Liver (tissue), 9 donors: ENCODE measurements around the gene LYZ. TPM values are rescaled to one million over a fixed set of nuclear protein-coding genes. Genes with fewer than 3 reads are reported as not detected.
A peak's percentile ranks its signal among the peaks of the same experiment; 100 is the strongest.

Source experiments
- DNase-seq: peaks from one replicate; pipeline ENCODE4 v3.0.0-alpha.2; 2017; ENCODE audit warnings: low spot score
- H3K27ac ChIP-seq, 2 donors: one replicate each; pipeline ENCODE4 v1.7.0; 2013; ENCODE audit warnings: inconsistent platforms in 2 of 2, low read length in 2 of 2, control low read depth in 1 of 2, low read depth in 1 of 2, mild to moderate bottlenecking in 1 of 2
- H3K27me3 ChIP-seq, 4 donors: one replicate each; pipeline versions ENCODE4 v1.6.1 to v1.7.0; 2013; ENCODE audit warnings: low read length in 3 of 4, inconsistent platforms in 1 of 4, mild to moderate bottlenecking in 1 of 4, moderate library complexity in 1 of 4; ENCODE audit not compliant: control insufficient read depth in 4 of 4, insufficient read depth in 4 of 4
- H3K36me3 ChIP-seq, 4 donors: one replicate each; pipeline versions ENCODE4 v1.6.1 to v1.7.0; 2013; ENCODE audit warnings: low read length in 3 of 4, mild to moderate bottlenecking in 3 of 4, low read depth in 1 of 4, moderate library complexity in 1 of 4; ENCODE audit not compliant: control insufficient read depth in 4 of 4, insufficient read depth in 3 of 4
- H3K4me1 ChIP-seq, 4 donors: one replicate each; pipeline versions ENCODE4 v1.6.1 to v1.7.0; 2013; ENCODE audit warnings: low read length in 3 of 4, mild to moderate bottlenecking in 3 of 4, moderate library complexity in 1 of 4; ENCODE audit not compliant: control insufficient read depth in 4 of 4, insufficient read depth in 4 of 4
- H3K4me3 ChIP-seq, 3 donors: one replicate each; pipeline versions ENCODE4 v1.6.1 to v1.7.0; 2013; ENCODE audit warnings: low read length in 3 of 3, control low read depth in 1 of 3, low read depth in 1 of 3, mild to moderate bottlenecking in 1 of 3
- H3K9ac ChIP-seq, 2 donors: one replicate each; pipeline ENCODE4 v1.7.0; 2013; ENCODE audit warnings: low read length in 2 of 2, mild to moderate bottlenecking in 2 of 2, moderate library complexity in 2 of 2, control low read depth in 1 of 2, low read depth in 1 of 2
- H3K9me3 ChIP-seq, 4 donors: one replicate each; pipeline versions ENCODE4 v1.6.1 to v1.7.0; 2013; ENCODE audit warnings: low read length in 3 of 4; ENCODE audit not compliant: control insufficient read depth in 4 of 4
- ATF3 ChIP-seq: IDR thresholded peaks from 2 replicates; pipeline ENCODE4 v1.6.1; 2016; ENCODE audit warnings: antibody characterized with exemption
- CTCF ChIP-seq: fragments of 150-350 bp; IDR thresholded peaks from 2 replicates; pipeline ENCODE4 v1.5.1; 2017; ENCODE audit warnings: improper control_type of control experiment, low read depth, low read length; ENCODE audit not compliant: missing input control
- EGR1 ChIP-seq, 2 donors: IDR thresholded peaks; 2 replicates each; pipeline ENCODE4 v1.6.1; 2016 to 2018; ENCODE audit warnings: antibody characterized with exemption in 2 of 2, low read depth in 2 of 2
- FOXA1 ChIP-seq: IDR thresholded peaks from 2 replicates; pipeline ENCODE4 v1.6.1; 2016; ENCODE audit warnings: antibody characterized with exemption
- FOXA2 ChIP-seq: IDR thresholded peaks from 2 replicates; pipeline ENCODE4 v1.6.1; 2016; ENCODE audit warnings: antibody characterized with exemption
- GABPA ChIP-seq, 2 donors: IDR thresholded peaks in 1 of 2; conservative IDR thresholded peaks in 1 of 2; 2 replicates each; pipeline ENCODE4 v1.6.1; 2016; ENCODE audit warnings: antibody characterized with exemption in 2 of 2, mild to moderate bottlenecking in 1 of 2, moderate library complexity in 1 of 2
- HNF4A ChIP-seq, 2 donors: conservative IDR thresholded peaks; 2 replicates each; pipeline ENCODE4 v1.6.1; 2016; ENCODE audit warnings: antibody characterized with exemption in 2 of 2, mild to moderate bottlenecking in 2 of 2
- HNF4G ChIP-seq: IDR thresholded peaks from 2 replicates; pipeline ENCODE4 v1.6.1; 2016; ENCODE audit warnings: antibody characterized with exemption
- JUND ChIP-seq, 2 donors: IDR thresholded peaks; 2 replicates each; pipeline ENCODE4 v1.6.1; 2016; ENCODE audit warnings: antibody characterized with exemption in 2 of 2
- MAX ChIP-seq: IDR thresholded peaks from 2 replicates; pipeline ENCODE4 v1.6.1; 2016; ENCODE audit warnings: antibody characterized with exemption
- NR2F2 ChIP-seq: IDR thresholded peaks from 2 replicates; pipeline ENCODE4 v1.6.1; 2016; ENCODE audit warnings: antibody characterized with exemption
- RAD21 ChIP-seq, 2 donors: IDR thresholded peaks; 2 replicates each; pipeline ENCODE4 v1.6.1; 2016; ENCODE audit warnings: antibody characterized with exemption in 2 of 2, mild to moderate bottlenecking in 2 of 2
- RXRA ChIP-seq, 2 donors: IDR thresholded peaks; 2 replicates each; pipeline ENCODE4 v1.6.1; 2017 to 2018; ENCODE audit warnings: antibody characterized with exemption in 2 of 2, mild to moderate bottlenecking in 1 of 2
- SP1 ChIP-seq: IDR thresholded peaks from 2 replicates; pipeline ENCODE4 v1.6.1; 2018; ENCODE audit warnings: antibody characterized with exemption, mild to moderate bottlenecking
- TAF1 ChIP-seq: conservative IDR thresholded peaks from 2 replicates; pipeline ENCODE4 v1.6.1; 2016; ENCODE audit warnings: antibody characterized with exemption, mild to moderate bottlenecking
- YY1 ChIP-seq: IDR thresholded peaks from 2 replicates; pipeline ENCODE4 v1.6.1; 2016; ENCODE audit warnings: antibody characterized with exemption, mild to moderate bottlenecking
- WGBS: extraction: QIAGEN DNeasy Blood & Tissue Kit; methylation state at CpG from one replicate; pipeline ENCODE4 v1.1.7; 2013; 5-methylcytosine and 5-hydroxymethylcytosine counted together
- polyA plus RNA-seq, 2 donors: library from polyadenylated mRNA; stranded (reverse) in 1 of 2; unstranded in 1 of 2; fragments of 200-250 nt in 1 of 2; fragments of >200 nt in 1 of 2; fragmentation: Nextera tagmentation in 1 of 2; extraction: Ambion mirVana in 1 of 2; gene quantifications; one replicate each; pipeline versions ENCODE4 v1.2.1 to v1.2.3, GENCODE V29; 2013 to 2015
- total RNA-seq, 2 donors: library from RNA; depleted of rRNA; stranded (reverse); fragments of >200 nt; gene quantifications; one replicate each; pipeline ENCODE4 v1.2.3, GENCODE V29; 2014
- TF ChIP-seq, protein P1 (sequence below): IDR thresholded peaks from 2 replicates; pipeline ENCODE4 v1.6.1; 2016; ENCODE audit warnings: antibody characterized with exemption, mild to moderate bottlenecking
- TF ChIP-seq, protein P2 (sequence below): IDR thresholded peaks from 2 replicates; pipeline ENCODE4 v1.6.1; 2016; ENCODE audit warnings: antibody characterized with exemption
- donor health status: healthy.
- donor health status: healthy.
- donor health status: healthy.
- donor health status: healthy.
- donor health status: healthy.

LYZ gene
- total and polyA plus RNA-seq, 4 donors = 11.5 to 141 (median 33.5) TPM

DNA sequence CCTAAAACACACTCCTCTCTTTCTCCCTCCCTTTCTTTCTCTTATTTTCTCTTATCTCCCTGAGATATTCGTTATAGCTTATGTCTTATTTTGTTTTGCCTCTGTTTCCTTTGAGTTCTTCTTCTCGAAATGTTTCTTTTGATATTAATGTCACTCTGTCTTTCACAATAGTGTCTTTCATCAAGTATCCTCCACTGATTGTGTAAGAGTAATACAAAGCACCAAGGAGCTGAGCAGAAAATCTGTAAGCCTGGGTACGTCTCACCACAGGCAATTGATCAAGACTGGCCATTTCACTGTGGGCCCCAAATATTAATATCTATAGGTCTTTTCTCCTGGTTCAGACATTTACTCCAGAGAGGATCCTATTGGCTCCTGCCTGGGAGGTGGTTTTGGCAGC lies 4.8 kb upstream of the LYZ start:
- H3K27me3 ChIP-seq = no peaks in the 10 kb centered on the region
- TF ChIP-seq, protein P1, sequence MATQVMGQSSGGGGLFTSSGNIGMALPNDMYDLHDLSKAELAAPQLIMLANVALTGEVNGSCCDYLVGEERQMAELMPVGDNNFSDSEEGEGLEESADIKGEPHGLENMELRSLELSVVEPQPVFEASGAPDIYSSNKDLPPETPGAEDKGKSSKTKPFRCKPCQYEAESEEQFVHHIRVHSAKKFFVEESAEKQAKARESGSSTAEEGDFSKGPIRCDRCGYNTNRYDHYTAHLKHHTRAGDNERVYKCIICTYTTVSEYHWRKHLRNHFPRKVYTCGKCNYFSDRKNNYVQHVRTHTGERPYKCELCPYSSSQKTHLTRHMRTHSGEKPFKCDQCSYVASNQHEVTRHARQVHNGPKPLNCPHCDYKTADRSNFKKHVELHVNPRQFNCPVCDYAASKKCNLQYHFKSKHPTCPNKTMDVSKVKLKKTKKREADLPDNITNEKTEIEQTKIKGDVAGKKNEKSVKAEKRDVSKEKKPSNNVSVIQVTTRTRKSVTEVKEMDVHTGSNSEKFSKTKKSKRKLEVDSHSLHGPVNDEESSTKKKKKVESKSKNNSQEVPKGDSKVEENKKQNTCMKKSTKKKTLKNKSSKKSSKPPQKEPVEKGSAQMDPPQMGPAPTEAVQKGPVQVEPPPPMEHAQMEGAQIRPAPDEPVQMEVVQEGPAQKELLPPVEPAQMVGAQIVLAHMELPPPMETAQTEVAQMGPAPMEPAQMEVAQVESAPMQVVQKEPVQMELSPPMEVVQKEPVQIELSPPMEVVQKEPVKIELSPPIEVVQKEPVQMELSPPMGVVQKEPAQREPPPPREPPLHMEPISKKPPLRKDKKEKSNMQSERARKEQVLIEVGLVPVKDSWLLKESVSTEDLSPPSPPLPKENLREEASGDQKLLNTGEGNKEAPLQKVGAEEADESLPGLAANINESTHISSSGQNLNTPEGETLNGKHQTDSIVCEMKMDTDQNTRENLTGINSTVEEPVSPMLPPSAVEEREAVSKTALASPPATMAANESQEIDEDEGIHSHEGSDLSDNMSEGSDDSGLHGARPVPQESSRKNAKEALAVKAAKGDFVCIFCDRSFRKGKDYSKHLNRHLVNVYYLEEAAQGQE = no peak
- TF ChIP-seq RXRA (IDR thresholded peaks at IDR 0.05) = no peak
- TF ChIP-seq, protein P2, sequence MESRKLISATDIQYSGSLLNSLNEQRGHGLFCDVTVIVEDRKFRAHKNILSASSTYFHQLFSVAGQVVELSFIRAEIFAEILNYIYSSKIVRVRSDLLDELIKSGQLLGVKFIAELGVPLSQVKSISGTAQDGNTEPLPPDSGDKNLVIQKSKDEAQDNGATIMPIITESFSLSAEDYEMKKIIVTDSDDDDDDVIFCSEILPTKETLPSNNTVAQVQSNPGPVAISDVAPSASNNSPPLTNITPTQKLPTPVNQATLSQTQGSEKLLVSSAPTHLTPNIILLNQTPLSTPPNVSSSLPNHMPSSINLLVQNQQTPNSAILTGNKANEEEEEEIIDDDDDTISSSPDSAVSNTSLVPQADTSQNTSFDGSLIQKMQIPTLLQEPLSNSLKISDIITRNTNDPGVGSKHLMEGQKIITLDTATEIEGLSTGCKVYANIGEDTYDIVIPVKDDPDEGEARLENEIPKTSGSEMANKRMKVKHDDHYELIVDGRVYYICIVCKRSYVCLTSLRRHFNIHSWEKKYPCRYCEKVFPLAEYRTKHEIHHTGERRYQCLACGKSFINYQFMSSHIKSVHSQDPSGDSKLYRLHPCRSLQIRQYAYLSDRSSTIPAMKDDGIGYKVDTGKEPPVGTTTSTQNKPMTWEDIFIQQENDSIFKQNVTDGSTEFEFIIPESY = no peak
- no peak for TF ChIP-seq FOXA2
- no peak for DNase-seq
- no peak overlapping the region for H3K9ac ChIP-seq
- no peaks in the 10 kb centered on the region for H3K9me3 ChIP-seq
- 47% methylated on average over 3 of the region's 3 CpGs for WGBS
- peak overlapping the region; percentile 16 to 28 for H3K27ac ChIP-seq
- no peaks in the 10 kb centered on the region for H3K36me3 ChIP-seq
- H3K4me1 ChIP-seq = peaks cover 19 to 60% (median 51%) of the 10 kb centered on the region in 4 donors
- no peak overlapping the region for H3K4me3 ChIP-seq

DNA sequence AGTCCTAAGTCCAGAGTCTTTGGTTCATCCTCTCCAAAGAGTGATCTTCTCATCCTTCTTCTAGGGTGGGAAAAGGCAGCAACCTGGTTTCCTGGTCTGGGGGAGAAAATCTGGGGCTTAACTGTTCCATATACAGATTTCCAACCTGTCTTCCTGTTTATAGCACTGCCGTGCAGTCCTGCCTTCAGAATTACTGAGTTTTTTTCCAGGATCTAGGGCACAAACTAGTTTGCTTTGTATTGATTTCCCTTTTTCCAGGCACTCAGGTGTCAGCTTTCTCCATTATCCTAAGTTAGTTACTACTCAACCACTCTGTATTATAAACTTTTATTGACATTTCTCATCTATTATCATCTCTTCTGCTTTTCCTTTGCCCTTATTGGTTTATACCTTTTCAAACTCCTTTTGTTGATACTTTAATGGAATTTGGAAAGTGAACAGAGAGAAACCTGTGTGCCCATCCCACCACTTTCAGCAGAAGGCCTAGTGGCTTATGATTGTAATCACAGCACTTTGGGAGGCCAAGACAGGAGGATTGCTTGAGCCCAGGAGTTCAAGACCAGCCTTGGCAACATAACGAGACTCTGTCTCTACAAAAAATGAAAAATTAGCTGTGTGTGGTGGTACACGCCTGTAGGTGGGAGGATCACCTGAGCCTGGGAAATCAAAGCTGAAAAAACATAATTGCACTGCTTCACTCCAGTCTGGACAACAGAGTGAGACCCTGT lies 4.1 kb upstream of the LYZ start:
- Histone ChIP-seq H3K9me3 (no peaks in the 10 kb centered on the region), H3K27ac (peak overlapping the region; percentile 16 to 28), H3K9ac (no peak overlapping the region), H3K27me3 (no peaks in the 10 kb centered on the region), H3K36me3 (no peaks in the 10 kb centered on the region), H3K4me1 (peaks cover 16 to 57% (median 49%) of the 10 kb centered on the region in 4 donors), H3K4me3 (no peak overlapping the region)
- TF ChIP-seq GABPA (IDR thresholded peaks at IDR 0.05 in 1 of 2, conservative IDR thresholded peaks at IDR 0.05 in 1 of 2) (no peak), NR2F2 (no peak), TAF1 (no peak), JUND (IDR thresholded peaks at IDR 0.05) (no peak), YY1 (peak; percentile 21), RAD21 (IDR thresholded peaks at IDR 0.05) (no peak), FOXA2 (no peak), FOXA1 (no peak), ATF3 (no peak), RXRA (IDR thresholded peaks at IDR 0.05) (no peak), HNF4A (conservative IDR thresholded peaks at IDR 0.05) (peak in 1 of 2 donors; percentile 20), HNF4G (no peak), EGR1 (IDR thresholded peaks at IDR 0.05; ENCODE audit: low read depth in 2 of 2) (no peak), MAX (no peak), SP1 (peak; percentile 15), CTCF (no peak)
- TF ChIP-seq, protein P2 = no peak
- TF ChIP-seq, protein P1 = no peak
- DNase-seq = no peak
- WGBS = 69% methylated on average over 3 of the region's 3 CpGs
